Measurements from ENCODE around the gene NOG.

GRCh38 chr17:56608944-56609343 lies 15.4 kb downstream of the NOG start:
- TF ChIP-seq POLR2A (IDR thresholded peaks at IDR 0.05; ENCODE audit: low read length) = no peak
- no peak for TF ChIP-seq GATA1 (IDR thresholded peaks at IDR 0.05; ENCODE audit: low read depth, low read length)
